ENCODE results near the gene CRYBG1.

Gene CRYBG1

DNA sequence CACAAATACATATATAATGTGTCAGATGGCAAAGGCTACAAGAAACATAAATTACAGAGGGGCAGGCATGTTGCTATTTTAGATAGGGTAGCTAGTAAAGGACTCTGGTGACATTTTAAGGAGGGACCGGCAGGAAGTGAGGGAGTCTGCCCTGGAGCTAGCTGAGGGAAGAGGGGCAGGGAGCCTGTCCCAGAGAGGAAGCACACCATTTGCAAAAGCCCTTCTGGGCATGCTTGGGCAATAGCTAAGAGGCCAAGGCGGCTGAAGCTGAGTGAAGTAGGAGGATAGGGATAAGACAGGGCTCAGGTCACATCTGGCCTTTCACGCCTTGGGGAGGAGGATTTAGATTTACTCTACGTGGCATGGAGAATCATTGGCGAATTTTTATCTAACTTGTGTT, 172.5 kb downstream of the CRYBG1 start:
- no peak for TF ChIP-seq CREB1 (IDR thresholded peaks at IDR 0.05; ENCODE audit: low read depth)
- TF ChIP-seq FOXM1 (IDR thresholded peaks at IDR 0.05; ENCODE audit: borderline replicate concordance, low read depth) = no peak

- TF ChIP-seq CREB1 (IDR thresholded peaks at IDR 0.05; ENCODE audit: low read depth) (no peak), EGR1 (IDR thresholded peaks at IDR 0.05) (no peak), USF1 (IDR thresholded peaks at IDR 0.05) (no peak), TCF12 (IDR thresholded peaks at IDR 0.05; ENCODE audit: low read depth) (no peak)
Measured at GRCh38 chr6:106534004-106534403, 173.5 kb downstream of the CRYBG1 start.

- TF ChIP-seq EP300 (IDR thresholded peaks at IDR 0.05; ENCODE audit: borderline replicate concordance) = no peak
- TF ChIP-seq EGR1 (IDR thresholded peaks at IDR 0.05) = no peak
- no peak for TF ChIP-seq NFIC (IDR thresholded peaks at IDR 0.05)
- TF ChIP-seq TCF12 (IDR thresholded peaks at IDR 0.05; ENCODE audit: low read depth) = no peak
- no peak for TF ChIP-seq USF1 (IDR thresholded peaks at IDR 0.05)
- no peak for TF ChIP-seq REST (IDR thresholded peaks at IDR 0.05; ENCODE audit: low read depth)
- TF ChIP-seq TEAD4 (IDR thresholded peaks at IDR 0.05) = no peak
- TF ChIP-seq YY1 (IDR thresholded peaks at IDR 0.05; ENCODE audit: low read depth) = no peak
- TF ChIP-seq RAD21 (IDR thresholded peaks at IDR 0.05; ENCODE audit: low read depth) = no peak
- TF ChIP-seq FOXM1 (IDR thresholded peaks at IDR 0.05; ENCODE audit: borderline replicate concordance, low read depth) = no peak
- TF ChIP-seq ZBTB7A (IDR thresholded peaks at IDR 0.05; ENCODE audit: low read depth) = no peak
- TF ChIP-seq, protein P1, sequence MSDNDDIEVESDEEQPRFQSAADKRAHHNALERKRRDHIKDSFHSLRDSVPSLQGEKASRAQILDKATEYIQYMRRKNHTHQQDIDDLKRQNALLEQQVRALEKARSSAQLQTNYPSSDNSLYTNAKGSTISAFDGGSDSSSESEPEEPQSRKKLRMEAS (IDR thresholded peaks at IDR 0.05) = no peak
- no peak for TF ChIP-seq CREB1 (IDR thresholded peaks at IDR 0.05; ENCODE audit: low read depth)
- TF ChIP-seq CEBPB (IDR thresholded peaks at IDR 0.05) = no peak
- TF ChIP-seq TAF1 (IDR thresholded peaks at IDR 0.05; ENCODE audit: low read depth) = no peak
Measured at GRCh38 chr6:106534564-106534982, 174.1 kb downstream of the CRYBG1 start.

GRCh38 chr6:106535012-106535411, 174.5 kb downstream of the CRYBG1 start:
- TF ChIP-seq TEAD4 (IDR thresholded peaks at IDR 0.05) = no peak
- no peak for TF ChIP-seq EGR1 (IDR thresholded peaks at IDR 0.05)
- TF ChIP-seq RAD21 (IDR thresholded peaks at IDR 0.05; ENCODE audit: low read depth) = no peak
- TF ChIP-seq YY1 (IDR thresholded peaks at IDR 0.05; ENCODE audit: low read depth) = no peak
- no peak for TF ChIP-seq ZBTB7A (IDR thresholded peaks at IDR 0.05; ENCODE audit: low read depth)
- TF ChIP-seq FOXM1 (IDR thresholded peaks at IDR 0.05; ENCODE audit: borderline replicate concordance, low read depth) = no peak

GRCh38 chr6:106536357-106536756, 175.8 kb downstream of the CRYBG1 start:
- TF ChIP-seq CREB1 (IDR thresholded peaks at IDR 0.05; ENCODE audit: low read depth) (no peak), YY1 (IDR thresholded peaks at IDR 0.05; ENCODE audit: low read depth) (no peak), RAD21 (IDR thresholded peaks at IDR 0.05; ENCODE audit: low read depth) (no peak), EGR1 (IDR thresholded peaks at IDR 0.05) (no peak), CEBPB (IDR thresholded peaks at IDR 0.05) (no peak), TCF12 (IDR thresholded peaks at IDR 0.05; ENCODE audit: low read depth) (no peak), NFIC (IDR thresholded peaks at IDR 0.05) (no peak)

- TF ChIP-seq USF1 (IDR thresholded peaks at IDR 0.05) = no peak
- no peak for TF ChIP-seq TEAD4 (IDR thresholded peaks at IDR 0.05)
- TF ChIP-seq TAF1 (IDR thresholded peaks at IDR 0.05; ENCODE audit: low read depth) = no peak
- TF ChIP-seq TCF12 (IDR thresholded peaks at IDR 0.05; ENCODE audit: low read depth) = no peak
- no peak for TF ChIP-seq CEBPB (IDR thresholded peaks at IDR 0.05)
- TF ChIP-seq CREB1 (IDR thresholded peaks at IDR 0.05; ENCODE audit: low read depth) = no peak
- no peak for TF ChIP-seq FOXM1 (IDR thresholded peaks at IDR 0.05; ENCODE audit: borderline replicate concordance, low read depth)
- TF ChIP-seq, protein P1 (IDR thresholded peaks at IDR 0.05) = no peak
- no peak for TF ChIP-seq YY1 (IDR thresholded peaks at IDR 0.05; ENCODE audit: low read depth)
Measured at GRCh38 chr6:106536851-106537250, 176.3 kb downstream of the CRYBG1 start.

DNA sequence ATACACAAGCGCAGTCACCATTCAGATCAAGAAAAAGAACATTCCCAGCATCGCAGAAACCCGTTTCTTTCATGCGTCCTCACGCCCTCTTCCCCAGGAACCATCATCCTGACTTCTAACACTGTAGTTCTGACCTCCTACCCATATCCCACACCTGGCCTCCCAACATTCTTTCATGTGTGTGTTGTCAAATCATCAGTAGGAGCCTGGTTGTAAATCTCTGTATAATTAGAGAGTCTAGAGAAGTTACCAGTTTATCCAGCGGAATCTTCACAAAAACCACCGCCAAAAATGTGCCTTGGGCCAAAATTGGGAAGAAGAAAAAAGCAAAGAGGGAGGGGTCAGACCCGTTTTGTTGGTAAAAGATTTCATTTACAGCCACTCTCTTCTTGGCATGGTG, 177.1 kb downstream of the CRYBG1 start:
- TF ChIP-seq REST (IDR thresholded peaks at IDR 0.05; ENCODE audit: low read depth) = no peak
- no peak for TF ChIP-seq TAF1 (IDR thresholded peaks at IDR 0.05; ENCODE audit: low read depth)
- TF ChIP-seq EP300 (IDR thresholded peaks at IDR 0.05; ENCODE audit: borderline replicate concordance) = no peak
- TF ChIP-seq, protein P1 (IDR thresholded peaks at IDR 0.05) = no peak
- no peak for TF ChIP-seq FOXM1 (IDR thresholded peaks at IDR 0.05; ENCODE audit: borderline replicate concordance, low read depth)

Measured in Ishikawa (cell line).